Measurements from ENCODE around the gene UBC. TPM values are rescaled to one million over a fixed set of nuclear protein-coding genes. Genes with fewer than 3 reads are reported as not detected.

UBC gene
- total and polyA plus RNA-seq, 4 donors: 1,113 to 1,682 (median 1,303) TPM

DNA sequence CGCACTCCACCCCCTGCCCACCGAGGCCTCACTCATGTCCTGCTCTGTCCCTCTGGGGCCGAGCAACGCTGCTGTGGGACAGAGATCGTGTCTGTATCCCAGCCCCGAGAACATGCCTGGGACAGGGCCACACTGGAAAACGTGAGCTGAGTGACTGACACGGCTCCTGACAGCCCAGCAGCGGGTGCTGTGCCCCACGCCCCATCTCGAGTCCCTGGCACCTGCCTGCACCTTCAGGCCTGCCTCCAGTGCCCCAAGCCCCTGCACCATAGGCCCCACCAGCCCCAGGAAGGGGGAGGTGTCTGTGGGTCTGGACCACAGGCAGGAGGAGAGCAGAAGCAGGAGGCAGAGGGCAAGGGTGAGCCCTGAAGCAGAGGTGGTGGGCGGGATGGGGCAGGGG lies 34.6 kb upstream of the UBC start:
- DNase-seq (no peak), ATAC-seq (ENCODE audit: insufficient read depth, low FRiP score) (no peak)
- Histone ChIP-seq H3K27me3 (ENCODE audit: control insufficient read depth in 3 of 3, insufficient read depth in 3 of 3, low read length in 2 of 3) (no peaks in the 10 kb centered on the region), H3K4me3 (no peak overlapping the region), H3K9ac (ENCODE audit: insufficient read depth in 1 of 2, low read length in 2 of 2) (no peak overlapping the region), H3K36me3 (ENCODE audit: control insufficient read depth in 4 of 4, insufficient read depth in 4 of 4, low read length in 4 of 4) (peaks cover 6 to 53% (median 16%) of the 10 kb centered on the region in 4 donors), H3K27ac (ENCODE audit: low read depth in 1 of 2, low read length in 1 of 2) (no peak overlapping the region), H3K9me3 (ENCODE audit: control insufficient read depth in 4 of 4, insufficient read depth in 3 of 4, low read length in 3 of 4) (no peaks in the 10 kb centered on the region), H3K4me1 (ENCODE audit: control insufficient read depth in 5 of 5, insufficient read depth in 5 of 5, low read length in 5 of 5) (no peaks in the 10 kb centered on the region)
- WGBS, 2 donors: 95 to 97% methylated on average over 12 of the region's 12 CpGs
- TF ChIP-seq, protein P1, sequence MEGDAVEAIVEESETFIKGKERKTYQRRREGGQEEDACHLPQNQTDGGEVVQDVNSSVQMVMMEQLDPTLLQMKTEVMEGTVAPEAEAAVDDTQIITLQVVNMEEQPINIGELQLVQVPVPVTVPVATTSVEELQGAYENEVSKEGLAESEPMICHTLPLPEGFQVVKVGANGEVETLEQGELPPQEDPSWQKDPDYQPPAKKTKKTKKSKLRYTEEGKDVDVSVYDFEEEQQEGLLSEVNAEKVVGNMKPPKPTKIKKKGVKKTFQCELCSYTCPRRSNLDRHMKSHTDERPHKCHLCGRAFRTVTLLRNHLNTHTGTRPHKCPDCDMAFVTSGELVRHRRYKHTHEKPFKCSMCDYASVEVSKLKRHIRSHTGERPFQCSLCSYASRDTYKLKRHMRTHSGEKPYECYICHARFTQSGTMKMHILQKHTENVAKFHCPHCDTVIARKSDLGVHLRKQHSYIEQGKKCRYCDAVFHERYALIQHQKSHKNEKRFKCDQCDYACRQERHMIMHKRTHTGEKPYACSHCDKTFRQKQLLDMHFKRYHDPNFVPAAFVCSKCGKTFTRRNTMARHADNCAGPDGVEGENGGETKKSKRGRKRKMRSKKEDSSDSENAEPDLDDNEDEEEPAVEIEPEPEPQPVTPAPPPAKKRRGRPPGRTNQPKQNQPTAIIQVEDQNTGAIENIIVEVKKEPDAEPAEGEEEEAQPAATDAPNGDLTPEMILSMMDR (IDR thresholded peaks at IDR 0.05; ENCODE audit: control extremely low read depth, extremely low read depth): no peak

DNA sequence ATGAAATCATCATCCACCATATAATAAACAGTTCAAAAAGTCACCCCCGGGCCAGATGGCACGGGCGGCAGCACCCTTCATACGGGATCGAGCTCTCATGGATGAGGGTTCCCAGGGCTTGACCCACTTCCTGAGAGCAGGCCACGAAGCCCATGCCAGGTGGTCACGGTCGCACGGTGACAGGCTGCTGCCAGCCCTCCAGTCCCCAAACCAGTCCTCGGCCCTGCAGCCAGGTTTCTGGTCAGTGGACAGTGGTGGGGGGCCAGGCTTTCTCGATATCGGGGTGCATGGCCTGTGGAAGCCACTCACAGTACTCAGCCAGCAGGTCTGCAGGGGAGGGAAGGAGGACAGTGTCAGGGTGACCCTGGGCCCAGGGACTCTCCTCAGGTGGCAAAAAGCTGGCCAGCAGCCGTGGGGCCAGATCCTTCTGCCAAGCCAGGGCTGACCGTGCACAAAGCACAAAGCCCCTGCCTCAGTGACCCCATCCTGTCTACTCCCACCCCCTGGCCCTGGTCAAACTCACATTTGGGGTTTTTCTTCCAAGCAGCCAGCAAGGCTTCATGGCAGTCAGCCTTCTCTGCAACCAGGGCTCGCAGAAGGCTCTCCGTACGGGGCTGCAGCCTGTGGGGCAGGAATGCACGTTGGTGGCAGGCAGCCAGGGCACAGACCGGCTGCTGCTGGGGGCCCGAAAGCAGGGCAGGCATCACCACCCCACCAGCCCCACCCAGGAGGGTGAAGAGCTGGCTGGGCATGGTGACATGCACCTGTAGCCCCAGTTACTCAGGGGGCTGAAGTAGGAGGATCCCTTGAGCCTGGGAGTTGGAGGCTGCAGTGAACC lies 33.3 kb upstream of the UBC start:
- no peak overlapping the region for H3K4me3 ChIP-seq

DNA sequence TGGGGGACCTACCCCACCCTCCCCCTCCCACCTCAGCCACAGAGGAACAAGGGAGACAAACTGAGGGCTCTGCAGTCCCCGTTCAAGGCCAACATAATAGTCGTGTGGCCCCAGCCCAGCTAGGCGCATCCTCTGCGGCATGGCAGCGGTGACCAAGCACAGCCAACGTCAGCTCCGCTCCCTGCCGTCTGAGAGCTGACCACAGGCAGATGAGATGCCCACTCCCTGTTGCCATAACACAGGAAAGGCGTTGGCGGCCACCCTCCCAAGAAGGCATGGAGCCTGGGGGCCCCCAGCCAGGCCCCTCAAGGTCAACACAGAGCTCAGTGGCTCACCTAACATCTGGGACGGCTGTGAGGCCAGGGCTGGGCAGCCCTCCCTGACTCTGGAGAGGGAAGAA lies 32.6 kb upstream of the UBC start:
- H3K27me3 ChIP-seq (ENCODE audit: control insufficient read depth in 3 of 3, insufficient read depth in 3 of 3, low read length in 2 of 3): no peaks in the 10 kb centered on the region
- TF ChIP-seq, protein P1 (IDR thresholded peaks at IDR 0.05; ENCODE audit: control extremely low read depth, extremely low read depth): no peak
- peaks cover 6 to 40% (median 18%) of the 10 kb centered on the region in 4 donors for H3K36me3 ChIP-seq (ENCODE audit: control insufficient read depth in 4 of 4, insufficient read depth in 4 of 4, low read length in 4 of 4)
- no peaks in the 10 kb centered on the region for H3K4me1 ChIP-seq (ENCODE audit: control insufficient read depth in 5 of 5, insufficient read depth in 5 of 5, low read length in 5 of 5)
- no peaks in the 10 kb centered on the region for H3K9me3 ChIP-seq (ENCODE audit: control insufficient read depth in 4 of 4, insufficient read depth in 3 of 4, low read length in 3 of 4)
- DNase-seq (no peak), ATAC-seq (ENCODE audit: insufficient read depth, low FRiP score) (no peak)
- no peak overlapping the region for H3K4me3 ChIP-seq
- no peak overlapping the region for H3K27ac ChIP-seq (ENCODE audit: low read depth in 1 of 2, low read length in 1 of 2)
- WGBS, 2 donors: 86 to 92% methylated on average over 11 of the region's 11 CpGs
- no peak overlapping the region for H3K9ac ChIP-seq (ENCODE audit: insufficient read depth in 1 of 2, low read length in 2 of 2)

More for the DNA sequence above, 33.3 kb upstream of the UBC start:
- WGBS, 2 donors: 93 to 94% methylated on average over 20 of the region's 20 CpGs
- Histone ChIP-seq H3K27ac (ENCODE audit: low read depth in 1 of 2, low read length in 1 of 2) (no peak overlapping the region), H3K9me3 (ENCODE audit: control insufficient read depth in 4 of 4, insufficient read depth in 3 of 4, low read length in 3 of 4) (no peaks in the 10 kb centered on the region), H3K27me3 (ENCODE audit: control insufficient read depth in 3 of 3, insufficient read depth in 3 of 3, low read length in 2 of 3) (no peaks in the 10 kb centered on the region), H3K4me1 (ENCODE audit: control insufficient read depth in 5 of 5, insufficient read depth in 5 of 5, low read length in 5 of 5) (no peaks in the 10 kb centered on the region), H3K36me3 (ENCODE audit: control insufficient read depth in 4 of 4, insufficient read depth in 4 of 4, low read length in 4 of 4) (peaks cover 6 to 43% (median 19%) of the 10 kb centered on the region in 4 donors), H3K9ac (ENCODE audit: insufficient read depth in 1 of 2, low read length in 2 of 2) (no peak overlapping the region)
- TF ChIP-seq, protein P1 (IDR thresholded peaks at IDR 0.05; ENCODE audit: control extremely low read depth, extremely low read depth): no peak
- DNase-seq (no peak), ATAC-seq (ENCODE audit: insufficient read depth, low FRiP score) (no peak)

All from lung (tissue), 12 donors.